GM12875 (cell line): ENCODE results near the gene PGPEP1.
A peak's percentile ranks its signal among the peaks of the same experiment; 100 is the strongest.

Experiments
- H3K4me3 ChIP-seq: one replicate; pipeline ENCODE4 v1.5.1; 2011; ENCODE audit warnings: low read depth, low read length, control low read depth
- CTCF ChIP-seq: IDR thresholded peaks from 2 replicates; pipeline ENCODE4 v1.5.1; 2011; ENCODE audit warnings: low read depth, mild to moderate bottlenecking, control low read depth, inconsistent platforms, low read length, moderate library complexity, borderline replicate concordance; ENCODE audit not compliant: insufficient read depth

The PGPEP1 gene

GRCh38 chr19:18293642-18294466 lies 46.5 kb upstream of the PGPEP1 start:
- TF ChIP-seq CTCF, result no peak
- H3K4me3 ChIP-seq, result peak overlapping the region; percentile 78

GRCh38 chr19:18294467-18294864 lies 45.9 kb upstream of the PGPEP1 start:
- no peak for TF ChIP-seq CTCF
- H3K4me3 ChIP-seq, result no peak overlapping the region

- no peak for TF ChIP-seq CTCF
Observed at GRCh38 chr19:18295034-18295451, 45.4 kb upstream of the PGPEP1 start.

GRCh38 chr19:18297308-18297707 lies 43.1 kb upstream of the PGPEP1 start:
- no peak overlapping the region for H3K4me3 ChIP-seq
- no peak for TF ChIP-seq CTCF

More at GRCh38 chr19:18295034-18295451, 45.4 kb upstream of the PGPEP1 start:
- H3K4me3 ChIP-seq, result no peak overlapping the region

GRCh38 chr19:18298601-18299000 lies 41.8 kb upstream of the PGPEP1 start:
- no peak for TF ChIP-seq CTCF
- H3K4me3 ChIP-seq, result no peak overlapping the region

GRCh38 chr19:18299654-18300053 lies 40.7 kb upstream of the PGPEP1 start:
- H3K4me3 ChIP-seq, result no peak overlapping the region
- no peak for TF ChIP-seq CTCF
